Activated CD4-positive, alpha-beta T cell treated with anti-CD3 and anti-CD28 coated beads, Interleukin-2, amount 10 ng/mL, durations not matched to agents 7 days and 5 days (primary cell): Measurements from ENCODE around the gene SEZ6. TPM values are rescaled to one million over a fixed set of nuclear protein-coding genes. Genes with fewer than 3 reads are reported as not detected.

Experiments
- CTCF ChIA-PET: fragments of 350-600 bp; sonication (Branson Sonifier 250); formaldehyde crosslinking; loops from one replicate; lab custom pipeline; 2021; ENCODE audit warnings: antibody characterized with exemption; lab: Charles Lee
- POLR2A ChIA-PET: fragments of 350-600 bp; sonication (Branson Sonifier 250); formaldehyde crosslinking; loops from one replicate; lab custom pipeline; 2021; ENCODE audit warnings: antibody characterized with exemption; lab: Charles Lee
- DNase-seq: peaks from one replicate; pipeline ENCODE4 v3.0.0-alpha.2; 2020
- H3K27ac Mint-ChIP-seq: one replicate; pipeline ENCODE4 v1.8.0; 2021; ENCODE audit warnings: mild to moderate bottlenecking, moderate library complexity, mixed read lengths
- H3K27me3 Mint-ChIP-seq: one replicate; pipeline ENCODE4 v1.8.0; 2021; ENCODE audit warnings: mixed read lengths
- H3K36me3 Mint-ChIP-seq: one replicate; pipeline ENCODE4 v1.8.0; 2021; ENCODE audit warnings: low read depth, mixed read lengths
- H3K4me1 Mint-ChIP-seq: one replicate; pipeline ENCODE4 v1.8.0; 2021; ENCODE audit warnings: mixed read lengths
- H3K4me3 Mint-ChIP-seq: one replicate; pipeline ENCODE4 v1.8.0; 2021; ENCODE audit warnings: mild to moderate bottlenecking, moderate library complexity, mixed read lengths
- H3K9me3 Mint-ChIP-seq: one replicate; pipeline ENCODE4 v1.8.0; 2021; ENCODE audit warnings: mixed read lengths
- total RNA-seq, 2 experiments: library from RNA; stranded (reverse); gene quantifications; one replicate each; pipeline ENCODE4 v1.2.3, GENCODE V29; 2021

SEZ6 gene
- total RNA-seq, 2 experiments from 2014 or later, result not detected

DNA sequence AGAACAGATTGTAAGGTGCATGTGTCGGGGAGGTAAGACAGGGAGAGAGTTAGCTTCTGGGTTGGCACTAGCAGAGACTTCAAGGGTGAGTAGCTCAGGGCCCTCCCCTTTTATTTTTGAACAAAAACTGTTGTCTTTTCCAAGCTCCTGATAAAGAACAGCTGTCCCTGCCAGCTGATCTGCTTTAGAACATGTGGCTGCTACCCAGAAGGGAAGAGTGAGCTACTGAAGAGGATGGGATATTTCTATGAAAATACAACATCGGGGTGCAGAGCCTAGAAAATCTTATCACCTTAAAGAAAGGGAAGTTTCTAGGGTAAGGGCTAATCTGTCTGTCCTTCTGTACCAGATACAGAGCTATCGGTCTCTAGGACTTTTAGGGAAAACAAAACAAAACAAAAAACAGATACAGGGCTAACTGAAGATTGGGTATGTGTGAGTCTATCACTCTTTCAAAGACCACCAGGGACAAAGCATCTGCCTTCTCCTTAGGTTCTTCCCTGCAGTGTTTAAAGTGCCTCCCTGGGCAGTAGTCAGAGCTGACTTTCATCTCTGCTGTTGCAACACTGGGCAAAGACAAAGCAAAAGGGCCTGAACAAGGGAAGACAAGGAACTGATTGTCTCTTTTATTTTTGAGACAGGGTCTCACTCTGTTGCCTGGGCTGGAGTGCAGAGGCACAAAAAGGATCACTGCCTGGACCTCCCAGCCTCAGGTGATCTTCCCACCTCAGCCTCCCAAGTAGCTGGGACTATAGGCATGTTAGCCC, 97.9 kb downstream of the SEZ6 start:
- Mint-ChIP-seq H3K4me1 (peaks cover 14% of the 10 kb centered on the region), H3K4me3 (no peak overlapping the region), H3K9me3 (no peaks in the 10 kb centered on the region), H3K27me3 (no peaks in the 10 kb centered on the region), H3K27ac (peak overlapping the region; percentile 58), H3K36me3 (peaks cover 48% of the 10 kb centered on the region)
- ChIA-PET CTCF (interaction anchor here (0.6 to 2.8 kb wide), 9 partner anchors 9 to 800 kb away, joined by 3 to 8 read pairs (median 5); partner anchors contain the start of gene FLOT2), POLR2A (interaction anchor here (0.8 kb wide), 1 partner anchor 67 kb away, joined by 3 read pairs; no protein-coding TSS in a partner anchor)
- no peak for DNase-seq

- Mint-ChIP-seq H3K27ac (no peak overlapping the region), H3K36me3 (peaks cover 42% of the 10 kb centered on the region), H3K9me3 (no peaks in the 10 kb centered on the region), H3K4me3 (no peak overlapping the region), H3K27me3 (no peaks in the 10 kb centered on the region), H3K4me1 (peaks cover 17% of the 10 kb centered on the region)
- no peak for DNase-seq
- CTCF ChIA-PET, result interaction anchor here (0.5 to 5.3 kb wide), 8 partner anchors 10 to 180 kb away, joined by 3 to 32 read pairs (median 4); partner anchors contain the start of genes NEK8 and TLCD1
- POLR2A ChIA-PET, result no interaction called here
Measured at GRCh38 chr17:28906706-28907438, 99.0 kb downstream of the SEZ6 start.

DNA sequence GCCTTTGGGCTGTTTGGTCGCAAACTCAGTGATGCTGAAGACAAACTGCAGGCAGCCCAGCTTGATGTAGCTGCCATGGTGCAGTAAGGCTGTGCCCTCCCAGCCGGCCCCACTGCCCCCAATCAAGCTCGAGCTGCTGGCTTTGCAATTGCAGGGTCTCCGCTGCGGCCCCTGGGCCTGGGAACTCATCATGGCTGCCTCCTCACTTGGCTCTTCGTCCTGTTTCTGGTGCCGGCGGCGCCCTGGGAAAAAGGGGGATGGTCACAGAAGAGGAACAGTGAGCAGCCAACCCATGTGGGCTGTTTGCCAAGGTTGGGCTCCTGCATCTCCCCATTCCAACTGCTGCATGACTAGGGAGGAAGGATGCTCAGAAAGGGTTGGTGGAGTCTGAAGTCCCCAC, 99.6 kb downstream of the SEZ6 start:
- Mint-ChIP-seq H3K27me3 (no peaks in the 10 kb centered on the region), H3K4me1 (peaks cover 21% of the 10 kb centered on the region), H3K9me3 (no peaks in the 10 kb centered on the region), H3K27ac (no peak overlapping the region), H3K36me3 (peaks cover 43% of the 10 kb centered on the region), H3K4me3 (no peak overlapping the region)
- ChIA-PET CTCF (interaction anchor here (0.7 to 5.3 kb wide), 4 partner anchors 27 to 178 kb away, joined by 3 to 32 read pairs (median 4); partner anchors contain the start of genes NEK8 and TLCD1), POLR2A (no interaction called here)
- no peak for DNase-seq

Other genes with a start within 250 kb of the SEZ6 start
- gene FAM222B, start 163.2 kb downstream of the SEZ6 start, total RNA-seq, result 10 to 100 TPM; 15.7 to 17.9 TPM
- 10 to 100 TPM; 40.8 to 42.9 TPM for gene ERAL1, start 151.0 kb downstream of the SEZ6 start, total RNA-seq
- gene FLOT2, start 108.3 kb downstream of the SEZ6 start, total RNA-seq, result 100 to 1,000 TPM; 200 to 212 TPM
- gene DHRS13, start 103.0 kb downstream of the SEZ6 start, total RNA-seq, result 10 to 100 TPM; 26.8 to 27.8 TPM
- gene PHF12, start 54.5 kb downstream of the SEZ6 start, total RNA-seq, result 10 to 100 TPM; 72.3 to 78.1 TPM
- gene PIPOX, start 37.1 kb upstream of the SEZ6 start, total RNA-seq, result 1 to 10 TPM; 1.6 to 1.7 TPM
- 100 to 1,000 TPM in 1 of 2 experiments, 10 to 100 TPM in 1; 82.2 to 101 TPM for gene MYO18A, start 174.4 kb upstream of the SEZ6 start, total RNA-seq
- not detected for gene CRYBA1, start 240.8 kb upstream of the SEZ6 start, total RNA-seq